ENCODE measurements around the gene NAA10.

DNA sequence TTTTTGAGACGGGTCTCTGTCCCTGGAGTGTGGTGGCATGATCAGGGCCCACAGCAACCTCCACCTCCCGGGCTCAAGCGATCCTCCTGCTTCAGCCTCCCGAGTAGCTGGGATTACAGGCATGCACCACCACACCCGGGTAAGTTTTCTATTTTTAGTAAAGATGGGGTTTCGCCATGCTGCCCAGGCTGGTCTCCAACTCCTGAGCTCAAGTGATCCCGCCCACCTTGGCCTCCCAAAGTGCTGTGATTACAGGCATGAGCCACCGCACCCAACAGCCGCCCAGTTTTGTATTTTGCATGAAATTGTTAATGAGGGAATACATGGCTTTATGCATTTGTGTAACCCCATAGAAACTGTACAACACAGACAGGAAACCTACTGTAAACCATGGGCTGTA is 6.0 kb downstream of the NAA10 start:
- TF ChIP-seq, protein P1, sequence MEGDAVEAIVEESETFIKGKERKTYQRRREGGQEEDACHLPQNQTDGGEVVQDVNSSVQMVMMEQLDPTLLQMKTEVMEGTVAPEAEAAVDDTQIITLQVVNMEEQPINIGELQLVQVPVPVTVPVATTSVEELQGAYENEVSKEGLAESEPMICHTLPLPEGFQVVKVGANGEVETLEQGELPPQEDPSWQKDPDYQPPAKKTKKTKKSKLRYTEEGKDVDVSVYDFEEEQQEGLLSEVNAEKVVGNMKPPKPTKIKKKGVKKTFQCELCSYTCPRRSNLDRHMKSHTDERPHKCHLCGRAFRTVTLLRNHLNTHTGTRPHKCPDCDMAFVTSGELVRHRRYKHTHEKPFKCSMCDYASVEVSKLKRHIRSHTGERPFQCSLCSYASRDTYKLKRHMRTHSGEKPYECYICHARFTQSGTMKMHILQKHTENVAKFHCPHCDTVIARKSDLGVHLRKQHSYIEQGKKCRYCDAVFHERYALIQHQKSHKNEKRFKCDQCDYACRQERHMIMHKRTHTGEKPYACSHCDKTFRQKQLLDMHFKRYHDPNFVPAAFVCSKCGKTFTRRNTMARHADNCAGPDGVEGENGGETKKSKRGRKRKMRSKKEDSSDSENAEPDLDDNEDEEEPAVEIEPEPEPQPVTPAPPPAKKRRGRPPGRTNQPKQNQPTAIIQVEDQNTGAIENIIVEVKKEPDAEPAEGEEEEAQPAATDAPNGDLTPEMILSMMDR (IDR thresholded peaks at IDR 0.05) = no peak
- TF ChIP-seq POLR2A (IDR thresholded peaks at IDR 0.05) = no peak
